GM19468 (cell line): ENCODE measurements around the gene ATM.

Experiments used
- ATAC-seq: cut with Tn5 transposase; IDR thresholded peaks from one replicate; pipeline ENCODE4 v1.9.1; 2021; ENCODE audit warnings: mild to moderate bottlenecking, moderate library complexity, moderate number of reproducible peaks; ENCODE audit not compliant: unreplicated experiment; ENCODE audit errors: extremely low read depth

The ATM gene, protein sequence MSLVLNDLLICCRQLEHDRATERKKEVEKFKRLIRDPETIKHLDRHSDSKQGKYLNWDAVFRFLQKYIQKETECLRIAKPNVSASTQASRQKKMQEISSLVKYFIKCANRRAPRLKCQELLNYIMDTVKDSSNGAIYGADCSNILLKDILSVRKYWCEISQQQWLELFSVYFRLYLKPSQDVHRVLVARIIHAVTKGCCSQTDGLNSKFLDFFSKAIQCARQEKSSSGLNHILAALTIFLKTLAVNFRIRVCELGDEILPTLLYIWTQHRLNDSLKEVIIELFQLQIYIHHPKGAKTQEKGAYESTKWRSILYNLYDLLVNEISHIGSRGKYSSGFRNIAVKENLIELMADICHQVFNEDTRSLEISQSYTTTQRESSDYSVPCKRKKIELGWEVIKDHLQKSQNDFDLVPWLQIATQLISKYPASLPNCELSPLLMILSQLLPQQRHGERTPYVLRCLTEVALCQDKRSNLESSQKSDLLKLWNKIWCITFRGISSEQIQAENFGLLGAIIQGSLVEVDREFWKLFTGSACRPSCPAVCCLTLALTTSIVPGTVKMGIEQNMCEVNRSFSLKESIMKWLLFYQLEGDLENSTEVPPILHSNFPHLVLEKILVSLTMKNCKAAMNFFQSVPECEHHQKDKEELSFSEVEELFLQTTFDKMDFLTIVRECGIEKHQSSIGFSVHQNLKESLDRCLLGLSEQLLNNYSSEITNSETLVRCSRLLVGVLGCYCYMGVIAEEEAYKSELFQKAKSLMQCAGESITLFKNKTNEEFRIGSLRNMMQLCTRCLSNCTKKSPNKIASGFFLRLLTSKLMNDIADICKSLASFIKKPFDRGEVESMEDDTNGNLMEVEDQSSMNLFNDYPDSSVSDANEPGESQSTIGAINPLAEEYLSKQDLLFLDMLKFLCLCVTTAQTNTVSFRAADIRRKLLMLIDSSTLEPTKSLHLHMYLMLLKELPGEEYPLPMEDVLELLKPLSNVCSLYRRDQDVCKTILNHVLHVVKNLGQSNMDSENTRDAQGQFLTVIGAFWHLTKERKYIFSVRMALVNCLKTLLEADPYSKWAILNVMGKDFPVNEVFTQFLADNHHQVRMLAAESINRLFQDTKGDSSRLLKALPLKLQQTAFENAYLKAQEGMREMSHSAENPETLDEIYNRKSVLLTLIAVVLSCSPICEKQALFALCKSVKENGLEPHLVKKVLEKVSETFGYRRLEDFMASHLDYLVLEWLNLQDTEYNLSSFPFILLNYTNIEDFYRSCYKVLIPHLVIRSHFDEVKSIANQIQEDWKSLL (N-terminal part only)

DNA sequence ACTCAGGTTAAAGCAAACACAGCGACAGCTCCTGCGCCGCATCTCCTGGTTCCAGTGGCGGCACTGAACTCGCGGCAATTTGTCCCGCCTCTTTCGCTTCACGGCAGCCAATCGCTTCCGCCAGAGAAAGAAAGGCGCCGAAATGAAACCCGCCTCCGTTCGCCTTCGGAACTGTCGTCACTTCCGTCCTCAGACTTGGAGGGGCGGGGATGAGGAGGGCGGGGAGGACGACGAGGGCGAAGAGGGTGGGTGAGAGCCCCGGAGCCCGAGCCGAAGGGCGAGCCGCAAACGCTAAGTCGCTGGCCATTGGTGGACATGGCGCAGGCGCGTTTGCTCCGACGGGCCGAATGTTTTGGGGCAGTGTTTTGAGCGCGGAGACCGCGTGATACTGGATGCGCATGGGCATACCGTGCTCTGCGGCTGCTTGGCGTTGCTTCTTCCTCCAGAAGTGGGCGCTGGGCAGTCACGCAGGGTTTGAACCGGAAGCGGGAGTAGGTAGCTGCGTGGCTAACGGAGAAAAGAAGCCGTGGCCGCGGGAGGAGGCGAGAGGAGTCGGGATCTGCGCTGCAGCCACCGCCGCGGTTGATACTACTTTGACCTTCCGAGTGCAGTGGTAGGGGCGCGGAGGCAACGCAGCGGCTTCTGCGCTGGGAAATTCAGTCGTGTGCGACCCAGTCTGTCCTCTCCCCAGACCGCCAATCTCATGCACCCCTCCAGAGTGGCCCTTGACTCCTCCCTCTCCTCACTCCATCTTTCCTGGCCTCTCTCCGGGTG is at the start of gene ATM, which contains the start of gene NPAT:
Gene ATM, plus strand, starts transcription at position 494 of the 774 bp plus-strand sequence. CDS start 4,558 bp downstream, outside the sequence.
Gene NPAT, minus strand, starts transcription at position 65 of the 774 bp plus-strand sequence. CDS start 102 bp downstream, outside the sequence.
- ATAC-seq: peak; percentile 71

- no peak for ATAC-seq
Measured at GRCh38 chr11:108177570-108177969, 45.3 kb upstream of the ATM start.

DNA sequence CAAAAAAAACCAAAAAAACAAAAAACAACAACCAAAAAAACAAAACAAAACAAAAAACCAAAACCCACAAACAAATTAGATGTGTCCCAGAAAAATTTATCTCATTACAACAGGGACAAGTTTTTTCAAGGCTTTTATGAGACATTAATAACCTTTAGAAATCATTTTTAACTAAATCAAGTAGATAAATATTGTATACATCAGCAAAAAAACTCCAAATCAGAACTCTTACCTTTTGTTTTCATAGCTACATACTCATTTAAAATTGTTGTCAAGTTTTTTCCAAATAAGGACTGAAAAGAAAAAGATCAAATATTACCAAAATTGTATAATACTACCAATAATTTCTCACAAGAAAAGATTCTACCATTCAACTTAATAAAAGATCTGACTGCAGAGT is 29.1 kb upstream of the ATM start:
- ATAC-seq: no peak

DNA sequence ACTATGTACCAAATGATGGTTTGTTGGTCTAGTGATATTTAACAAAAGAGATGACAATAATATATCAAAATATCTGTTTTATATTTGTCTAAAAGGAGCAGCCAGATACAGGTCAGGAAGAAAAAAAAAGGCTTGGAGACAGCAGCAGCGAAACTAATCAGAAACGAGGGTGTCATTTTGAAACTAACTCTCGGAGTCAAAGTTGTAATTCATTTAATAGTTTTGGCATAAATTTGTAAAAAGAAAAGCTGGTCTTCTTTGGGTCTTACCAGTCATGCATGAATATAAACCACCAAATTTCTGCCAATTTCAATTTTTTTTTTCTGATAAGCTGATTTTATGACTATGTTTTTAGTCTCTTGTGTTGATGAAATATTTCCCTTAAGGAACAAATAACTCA is 26.0 kb upstream of the ATM start:
- no peak for ATAC-seq

GRCh38 chr11:108197351-108197750 is 25.5 kb upstream of the ATM start:
- no peak for ATAC-seq

DNA sequence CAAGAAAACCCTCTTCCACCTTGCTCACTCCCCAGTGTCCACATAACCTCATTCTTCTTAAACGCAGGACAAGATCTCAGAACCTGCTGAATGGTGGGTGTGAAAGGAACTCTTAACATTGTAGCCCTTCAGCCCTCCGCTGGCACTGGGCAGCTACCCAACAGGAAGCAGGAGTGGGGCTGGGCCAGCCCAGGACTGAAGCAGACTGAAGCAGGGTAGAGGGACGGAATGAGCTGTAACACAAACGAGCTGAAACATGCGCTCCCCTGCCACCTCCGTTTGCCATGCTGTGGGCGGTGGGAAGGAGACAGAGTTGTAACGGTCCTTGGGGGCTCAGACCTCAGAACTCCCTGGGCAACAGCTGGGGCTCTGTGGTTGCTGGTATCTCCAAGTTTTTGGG is 24.0 kb upstream of the ATM start:
- no peak for ATAC-seq

DNA sequence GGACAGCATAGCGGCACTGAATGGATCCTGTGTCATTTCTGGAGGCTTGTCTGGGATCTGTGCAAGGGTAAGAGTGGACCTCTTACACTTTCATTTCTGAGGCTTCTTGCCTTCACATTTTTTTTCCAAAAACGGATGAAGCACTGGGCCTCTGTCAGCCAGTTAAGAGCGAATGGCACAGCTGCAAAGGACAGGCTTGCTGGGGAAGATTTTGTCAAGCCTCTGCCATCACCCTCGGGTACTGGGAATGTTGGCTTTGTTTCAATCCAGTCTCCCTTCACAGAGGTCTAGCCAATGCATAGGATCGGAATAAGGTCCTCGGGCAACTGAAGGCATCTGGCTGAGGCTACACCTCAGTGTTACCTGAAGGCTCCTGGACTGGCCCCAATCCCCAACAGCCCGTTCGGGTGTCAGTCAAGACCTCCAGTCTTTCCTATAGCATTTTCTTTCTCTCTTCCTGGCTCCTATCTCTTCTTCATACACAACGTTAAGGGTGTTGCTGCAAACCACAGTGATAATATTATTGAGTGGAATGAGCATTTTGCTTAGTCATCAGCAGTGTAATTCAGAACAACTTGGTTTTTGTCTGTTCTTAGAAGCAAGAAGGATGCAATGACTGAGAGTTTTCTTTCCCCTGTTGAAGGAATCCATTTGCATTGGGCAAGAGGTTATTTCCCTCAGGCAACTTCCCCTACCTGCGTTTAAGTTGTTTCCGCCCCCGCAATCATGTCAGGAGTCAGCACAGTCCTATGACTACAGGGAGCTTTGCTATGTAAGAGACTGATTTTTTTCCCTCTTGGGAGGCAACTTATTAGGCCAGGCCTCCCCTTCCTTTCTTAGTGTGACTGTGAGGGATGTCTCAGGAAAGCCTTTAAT is 23.2 kb upstream of the ATM start:
- ATAC-seq: peak; percentile 21

DNA sequence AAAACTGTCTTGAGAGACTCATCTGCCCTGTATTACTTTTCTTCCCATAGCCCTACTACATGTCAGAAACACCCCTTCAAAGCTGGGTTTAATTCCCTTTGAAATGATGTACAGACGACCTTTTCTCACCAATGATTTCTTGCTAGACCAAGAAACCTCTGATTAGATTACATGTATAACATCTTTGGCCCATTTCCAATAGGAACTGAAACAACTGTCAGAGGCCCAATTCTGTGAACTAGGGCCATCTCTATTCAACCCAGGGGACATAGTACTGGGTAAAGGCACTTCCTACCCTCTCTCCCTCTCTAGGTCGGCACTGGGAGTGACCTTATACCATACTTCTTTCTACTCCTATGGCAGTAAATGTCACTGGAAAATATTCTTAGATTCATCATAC is 19.8 kb upstream of the ATM start:
- ATAC-seq: no peak

DNA sequence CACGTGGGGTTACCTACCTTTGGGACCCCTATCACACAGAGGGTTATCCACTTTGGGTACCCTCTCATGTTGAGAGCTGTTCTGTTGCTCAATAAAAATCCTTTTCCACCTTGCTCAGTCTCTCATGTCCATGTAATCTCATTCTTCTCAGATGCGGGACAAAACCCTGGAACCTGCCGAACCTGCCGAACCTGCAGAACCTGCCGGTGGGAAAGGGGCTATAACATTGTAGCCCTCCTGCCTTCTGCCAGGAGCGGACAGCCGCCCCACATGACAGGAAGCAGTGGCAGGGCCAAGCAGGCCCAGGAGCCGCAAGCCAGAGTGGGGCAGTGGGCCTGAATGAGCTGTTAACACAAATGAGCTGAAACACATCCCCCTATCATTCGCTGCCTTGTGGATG is 18.5 kb upstream of the ATM start:
- no peak for ATAC-seq

DNA sequence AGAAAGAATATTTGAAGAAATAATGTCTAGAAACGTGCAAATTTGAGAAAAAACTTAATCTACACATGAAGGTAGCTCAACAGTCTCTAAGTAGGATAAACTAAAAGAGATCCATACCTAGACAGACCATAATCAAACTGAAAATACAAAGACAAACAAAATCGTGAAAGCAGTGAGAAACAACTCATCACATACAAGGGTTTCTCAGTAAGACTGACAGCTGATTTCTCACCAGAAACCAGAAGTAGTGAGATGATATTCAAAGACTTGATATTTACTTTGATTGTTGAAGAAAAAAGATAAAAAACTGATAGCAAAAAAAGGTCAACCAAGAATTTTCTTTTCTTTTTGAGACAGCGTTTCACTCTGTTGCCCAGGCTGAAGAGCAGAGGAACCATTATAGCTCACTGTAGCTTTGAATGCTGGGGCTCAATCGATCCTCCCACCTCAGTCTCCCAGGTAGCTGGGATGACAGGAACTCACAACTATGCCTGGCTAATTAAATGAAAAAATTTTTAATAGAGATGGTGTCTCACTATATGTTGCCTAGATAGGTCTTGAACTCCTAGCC is 17.9 kb upstream of the ATM start:
- no peak for ATAC-seq

- ATAC-seq: no peak
Measured at GRCh38 chr11:108206171-108206570, 16.7 kb upstream of the ATM start.

DNA sequence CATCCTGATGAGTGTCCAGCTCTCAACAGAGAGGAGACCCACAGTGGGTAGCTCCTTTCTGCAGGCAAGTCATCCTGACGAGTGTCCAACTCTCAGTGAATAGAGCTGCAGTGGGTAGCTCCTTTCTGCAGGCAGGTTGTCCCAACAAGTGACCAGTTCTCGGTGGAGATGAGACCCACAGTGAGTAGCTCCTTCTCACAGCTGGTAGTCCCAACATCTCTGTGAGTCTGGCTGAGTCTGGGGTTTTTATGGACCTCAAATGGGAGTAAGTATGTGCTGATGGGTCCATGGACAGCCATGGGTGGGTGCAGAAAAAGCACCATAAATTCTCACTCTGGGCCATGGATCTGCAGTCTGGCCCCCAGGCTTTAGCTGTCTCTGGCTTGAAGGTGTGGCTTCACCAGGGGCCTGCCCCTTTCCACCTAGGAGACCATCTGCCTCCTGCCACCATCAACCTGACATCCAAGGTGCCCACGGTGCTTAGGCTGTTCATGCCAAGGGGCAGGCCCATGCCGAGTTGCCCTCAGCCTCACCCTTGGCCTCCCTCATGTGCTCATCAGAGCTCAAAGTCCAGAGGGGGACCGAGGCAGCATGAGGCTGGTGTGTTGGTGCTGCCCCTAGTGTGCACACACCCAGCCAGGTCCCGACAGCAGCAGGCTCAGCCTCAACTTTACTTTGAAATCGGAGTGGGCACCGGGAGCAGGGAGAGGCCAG is 15.7 kb upstream of the ATM start:
- ATAC-seq: no peak

DNA sequence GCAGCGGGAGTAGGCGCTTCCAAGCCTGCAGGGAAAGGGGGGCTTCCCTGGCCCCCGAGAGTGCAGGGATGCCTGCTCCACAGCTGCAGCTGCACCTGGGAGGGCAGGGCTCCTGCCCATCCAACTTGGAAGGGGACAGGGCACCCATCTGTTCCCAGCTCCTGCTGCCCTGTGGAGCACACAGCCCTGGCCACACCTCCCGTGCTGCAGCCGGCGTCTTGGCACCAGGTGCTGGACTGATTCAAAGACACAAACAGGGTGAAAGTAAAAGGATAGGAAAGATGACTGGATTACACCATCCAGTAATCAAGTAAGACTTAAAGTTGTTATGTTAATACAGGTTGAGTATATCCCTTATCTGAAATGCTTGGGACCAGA is 15.2 kb upstream of the ATM start:
- ATAC-seq: no peak

- ATAC-seq: no peak
Measured at GRCh38 chr11:108210441-108210840, 12.4 kb upstream of the ATM start.

GRCh38 chr11:108213784-108214183 is 9.1 kb upstream of the ATM start:
- no peak for ATAC-seq

DNA sequence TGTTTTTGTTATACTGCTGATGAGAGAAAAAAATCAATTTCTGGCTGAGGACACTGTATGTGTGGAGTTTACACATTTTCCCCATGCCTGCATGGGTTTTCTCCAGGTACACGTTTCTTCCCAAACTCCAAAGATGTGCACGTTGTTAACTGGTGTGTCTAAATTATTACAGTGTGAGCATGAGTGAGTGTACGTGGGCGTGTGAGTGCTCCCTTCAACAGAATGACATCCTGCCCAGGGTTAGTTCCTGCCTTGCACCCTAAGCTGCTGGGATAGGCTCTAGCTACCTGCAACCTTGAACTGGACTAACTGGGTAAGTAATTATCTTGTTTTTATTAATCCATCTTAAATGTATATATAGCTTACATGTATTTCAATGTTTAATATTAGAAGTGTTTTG is 5.9 kb upstream of the ATM start:
- no peak for ATAC-seq

GRCh38 chr11:108218455-108218854 is 4.4 kb upstream of the ATM start:
- ATAC-seq: no peak
